ENCODE results near the gene SF3B3.

Gene SF3B3

GRCh38 chr16:70605283-70605657 lies 81.7 kb downstream of the SF3B3 start:
- no peak for DNase-seq (ENCODE audit: low read depth)
- H3K4me3 ChIP-seq (ENCODE audit: low read depth, low read length), result no peak overlapping the region
- TF ChIP-seq, protein P1, sequence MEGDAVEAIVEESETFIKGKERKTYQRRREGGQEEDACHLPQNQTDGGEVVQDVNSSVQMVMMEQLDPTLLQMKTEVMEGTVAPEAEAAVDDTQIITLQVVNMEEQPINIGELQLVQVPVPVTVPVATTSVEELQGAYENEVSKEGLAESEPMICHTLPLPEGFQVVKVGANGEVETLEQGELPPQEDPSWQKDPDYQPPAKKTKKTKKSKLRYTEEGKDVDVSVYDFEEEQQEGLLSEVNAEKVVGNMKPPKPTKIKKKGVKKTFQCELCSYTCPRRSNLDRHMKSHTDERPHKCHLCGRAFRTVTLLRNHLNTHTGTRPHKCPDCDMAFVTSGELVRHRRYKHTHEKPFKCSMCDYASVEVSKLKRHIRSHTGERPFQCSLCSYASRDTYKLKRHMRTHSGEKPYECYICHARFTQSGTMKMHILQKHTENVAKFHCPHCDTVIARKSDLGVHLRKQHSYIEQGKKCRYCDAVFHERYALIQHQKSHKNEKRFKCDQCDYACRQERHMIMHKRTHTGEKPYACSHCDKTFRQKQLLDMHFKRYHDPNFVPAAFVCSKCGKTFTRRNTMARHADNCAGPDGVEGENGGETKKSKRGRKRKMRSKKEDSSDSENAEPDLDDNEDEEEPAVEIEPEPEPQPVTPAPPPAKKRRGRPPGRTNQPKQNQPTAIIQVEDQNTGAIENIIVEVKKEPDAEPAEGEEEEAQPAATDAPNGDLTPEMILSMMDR (IDR thresholded peaks at IDR 0.05; ENCODE audit: low read depth, low read length, missing control alignments), result no peak

DNA sequence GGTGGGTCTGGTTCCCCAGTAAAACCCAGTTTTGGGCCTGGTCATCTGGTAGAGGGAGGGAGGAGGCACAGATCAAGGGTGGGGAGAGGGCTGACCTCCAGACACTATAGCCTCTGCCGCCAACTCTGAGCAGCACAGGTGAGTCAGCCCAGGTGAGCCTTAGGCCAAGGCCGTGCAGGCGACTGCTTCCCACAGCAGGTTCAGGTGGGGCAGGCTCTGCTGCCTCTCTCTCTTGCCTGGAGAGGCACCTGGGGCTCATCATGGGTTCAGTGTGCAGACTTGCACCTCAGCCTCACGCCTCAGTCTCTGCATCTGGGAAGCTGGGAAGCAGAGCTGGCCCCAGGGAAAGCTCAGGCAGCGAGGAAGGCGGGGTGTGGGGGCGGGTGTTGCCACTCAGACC lies 84.9 kb downstream of the SF3B3 start:
- DNase-seq (ENCODE audit: low read depth), result no peak
- H3K4me3 ChIP-seq (ENCODE audit: low read depth, low read length), result no peak overlapping the region
- TF ChIP-seq, protein P1 (IDR thresholded peaks at IDR 0.05; ENCODE audit: low read depth, low read length, missing control alignments), result no peak

- TF ChIP-seq, protein P1 (IDR thresholded peaks at IDR 0.05; ENCODE audit: low read depth, low read length, missing control alignments), result no peak
- DNase-seq (ENCODE audit: low read depth), result no peak
- H3K4me3 ChIP-seq (ENCODE audit: low read depth, low read length), result no peak overlapping the region
These were observed 86.9 kb downstream of the SF3B3 start for GRCh38 chr16:70610273-70611223.

- H3K4me3 ChIP-seq (ENCODE audit: low read depth, low read length), result no peak overlapping the region
- no peak for DNase-seq (ENCODE audit: low read depth)
- TF ChIP-seq, protein P1 (IDR thresholded peaks at IDR 0.05; ENCODE audit: low read depth, low read length, missing control alignments), result no peak
These were observed 87.6 kb downstream of the SF3B3 start for GRCh38 chr16:70611224-70611598.

DNA sequence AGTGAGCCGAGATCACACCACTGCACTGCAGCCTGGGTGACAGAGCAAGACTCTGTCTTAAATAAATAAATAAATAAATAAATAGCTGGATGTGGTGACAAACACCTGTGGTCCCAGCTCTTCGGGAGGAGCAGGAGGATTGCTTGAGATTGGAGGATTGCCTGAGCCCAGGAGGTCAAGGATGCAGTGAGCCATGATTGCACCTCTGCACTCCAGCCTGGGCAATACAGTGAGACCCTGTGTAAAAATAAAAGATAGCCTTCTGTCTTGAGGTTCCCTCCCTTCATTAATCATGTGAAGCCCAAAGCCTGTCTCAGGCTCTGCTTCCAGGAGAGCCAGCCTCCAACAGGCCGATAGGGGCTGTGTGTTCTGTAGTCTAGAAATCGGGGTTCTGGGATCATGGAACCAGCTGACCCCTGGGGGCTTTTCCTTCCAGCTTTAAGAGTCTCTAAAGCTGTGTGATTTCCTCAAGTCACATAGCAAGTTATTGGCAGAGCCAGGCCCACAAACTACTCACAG lies 88.2 kb downstream of the SF3B3 start:
- H3K4me3 ChIP-seq (ENCODE audit: low read depth, low read length), result no peak overlapping the region
- TF ChIP-seq, protein P1 (IDR thresholded peaks at IDR 0.05; ENCODE audit: low read depth, low read length, missing control alignments), result no peak
- DNase-seq (ENCODE audit: low read depth), result no peak

- no peak for DNase-seq (ENCODE audit: low read depth)
- no peak overlapping the region for H3K4me3 ChIP-seq (ENCODE audit: low read depth, low read length)
- TF ChIP-seq, protein P1 (IDR thresholded peaks at IDR 0.05; ENCODE audit: low read depth, low read length, missing control alignments), result no peak
These were observed 89.3 kb downstream of the SF3B3 start for GRCh38 chr16:70612931-70613330.
